HepG2 (cell line): ENCODE data around the gene SMTN. TPM values are rescaled to one million over a fixed set of nuclear protein-coding genes. Genes with fewer than 3 reads are reported as not detected.

ENCODE experiments used
- ATAC-seq: fragments of 200-7000 bp; cut with Tn5 transposase; 3 replicates; pipeline ENCODE4 v1.9.1; 2020; ENCODE audit warnings: mild to moderate bottlenecking, moderate library complexity
- BruUV-seq: library from RNA; stranded (reverse); fragments of 400-500 nt; replicated peaks from 2 replicates; lab custom pipeline; 2021; lab: Mats Ljungman, UMichigan
- CTCF ChIA-PET: fragments of 300-600 bp; formaldehyde crosslinking; extraction: SDS; loops from one replicate; lab custom pipeline; 2021; ENCODE audit warnings: low total read pairs, inconsistent platforms, low intra/inter-chr PET ratio; lab: Yijun Ruan, JAX
- POLR2A ChIA-PET: fragments of 350-600 bp; sonication (Branson Sonifier 250); formaldehyde crosslinking; loops from one replicate; lab custom pipeline; 2020; ENCODE audit warnings: antibody characterized with exemption, inconsistent platforms; lab: Yijun Ruan, JAX
- DNase-seq: peaks from one replicate; pipeline ENCODE4 v3.0.0-alpha.2; 2015; ENCODE audit warnings: low spot score
- FAIRE-seq: peaks from 3 replicates; lab custom pipeline; 2011; peaks lifted over from hg19 to GRCh38; lab: Jason Lieb, UNC
- H2AFZ ChIP-seq: one replicate; pipeline ENCODE4 v1.6.1; 2011; ENCODE audit warnings: low read length, inconsistent platforms
- H3K27ac ChIP-seq: fragments of 300-600 bp; 3 replicates; pipeline ENCODE4 v1.8.0; 2011; ENCODE audit warnings: mixed run types, mild to moderate bottlenecking, mixed read lengths, low read length, inconsistent platforms; ENCODE audit not compliant: insufficient read depth; ENCODE audit errors: extremely low read length
- H3K27me3 ChIP-seq, 2 experiments: fragments of 200-600 bp in 1 of 2; 2 replicates in 1 of 2; 3 replicates in 1 of 2; pipeline versions ENCODE4 v1.6.0 to v1.8.0; 2011; ENCODE audit warnings: low read length in 2 of 2, mild to moderate bottlenecking in 2 of 2, moderate library complexity in 2 of 2, inconsistent platforms in 1 of 2; ENCODE audit not compliant: insufficient read depth in 2 of 2, control insufficient read depth in 1 of 2
- H3K36me3 ChIP-seq, 2 experiments: fragments of 200-600 bp in 1 of 2; replicated peaks in 1 of 2; 2 replicates in 1 of 2; 3 replicates in 1 of 2; pipeline versions ENCODE4 v1.5.1 to v1.8.0; 2011; ENCODE audit warnings: low read length in 2 of 2, inconsistent platforms in 1 of 2; ENCODE audit not compliant: insufficient read depth in 2 of 2, control insufficient read depth in 1 of 2
- H3K4me1 ChIP-seq: 2 replicates; pipeline ENCODE4 v1.5.1; 2012; ENCODE audit warnings: low read length, inconsistent platforms; ENCODE audit not compliant: insufficient read depth
- H3K4me2 ChIP-seq: 2 replicates; pipeline ENCODE4 v1.6.0; 2011; ENCODE audit warnings: low read depth, low read length, inconsistent platforms
- H3K4me3 ChIP-seq, 3 experiments: fragments of 200-600 bp in 1 of 3; sonication (generic), shearing (Covaris generic) in 1 of 3; replicated peaks in 1 of 3; 2 replicates each; pipeline ENCODE4 v1.5.1; 2011 to 2016; ENCODE audit warnings: low read length in 3 of 3, inconsistent platforms in 2 of 3, low read depth in 2 of 3, mild to moderate bottlenecking in 2 of 3, control low read depth in 1 of 3, mixed read lengths in 1 of 3; ENCODE audit not compliant: insufficient read depth in 1 of 3
- H3K79me2 ChIP-seq: one replicate; pipeline ENCODE4 v1.6.1; 2011; ENCODE audit warnings: low read length, inconsistent platforms; ENCODE audit not compliant: insufficient read depth
- H3K9ac ChIP-seq: 2 replicates; pipeline ENCODE4 v1.6.0; 2011; ENCODE audit warnings: mild to moderate bottlenecking, low read depth, low read length, inconsistent platforms; ENCODE audit not compliant: insufficient read depth
- H3K9me3 ChIP-seq: 2 replicates; pipeline ENCODE4 v1.5.1; 2012; ENCODE audit warnings: mild to moderate bottlenecking, low read length
- H4K20me1 ChIP-seq: 2 replicates; pipeline ENCODE4 v1.6.0; 2011; ENCODE audit warnings: inconsistent platforms, mild to moderate bottlenecking, low read length, moderate library complexity; ENCODE audit not compliant: insufficient read depth
- CCDC6 ChIP-seq: sonication (generic); formaldehyde crosslinking; IDR thresholded peaks from 2 replicates; pipeline ENCODE4 v1.8.1; 2022; ENCODE audit warnings: mild to moderate bottlenecking, missing genetic modification reagents, moderate library complexity
- GTF3A ChIP-seq: sonication (generic); formaldehyde crosslinking; conservative IDR thresholded peaks from 2 replicates; pipeline ENCODE4 v1.4.0; 2020; ENCODE audit warnings: mild to moderate bottlenecking, missing genetic modification reagents
- IKZF4 ChIP-seq: sonication (generic); formaldehyde crosslinking; IDR thresholded peaks from 2 replicates; pipeline ENCODE4 v1.5.1; 2020; ENCODE audit warnings: borderline replicate concordance, mild to moderate bottlenecking, low read depth, missing genetic modification reagents; ENCODE audit errors: not compliant biosample characterization
- IRF2 ChIP-seq: IDR thresholded peaks from 2 replicates; pipeline ENCODE4 v1.6.1; 2018; ENCODE audit warnings: missing genetic modification reagents, missing compliant biosample characterization
- NR1H2 ChIP-seq: sonication (generic); formaldehyde crosslinking; IDR thresholded peaks from 2 replicates; pipeline ENCODE4 v1.8.1; 2022; ENCODE audit warnings: low read depth, missing genetic modification reagents, borderline replicate concordance
- RAD51 ChIP-seq: fragments of 450-650 bp; IDR thresholded peaks from 2 replicates; pipeline ENCODE4 v1.6.1; 2016; ENCODE audit warnings: borderline replicate concordance
- TAF1 ChIP-seq: sonication (generic); formaldehyde crosslinking; IDR thresholded peaks from 2 replicates; pipeline ENCODE4 v1.4.0; 2020; ENCODE audit warnings: missing genetic modification reagents
- THAP9 ChIP-seq: sonication (generic); formaldehyde crosslinking; IDR thresholded peaks from 2 replicates; pipeline ENCODE4; 2020; ENCODE audit warnings: missing genetic modification reagents, mild to moderate bottlenecking, borderline replicate concordance
- TOE1 ChIP-seq: sonication (generic); formaldehyde crosslinking; IDR thresholded peaks from 2 replicates; pipeline ENCODE4 v1.4.0; 2020; ENCODE audit warnings: mild to moderate bottlenecking, missing genetic modification reagents
- WIZ ChIP-seq: sonication (generic); formaldehyde crosslinking; IDR thresholded peaks from 2 replicates; pipeline ENCODE4 v1.5.1; 2020; ENCODE audit warnings: mild to moderate bottlenecking, missing genetic modification reagents
- ZMYM3 ChIP-seq: sonication (generic); formaldehyde crosslinking; IDR thresholded peaks from 2 replicates; pipeline ENCODE4 v1.5.1; 2020; ENCODE audit warnings: mild to moderate bottlenecking, missing genetic modification reagents
- ZNF614 ChIP-seq: IDR thresholded peaks from 2 replicates; pipeline ENCODE4 v1.6.1; 2018; ENCODE audit warnings: missing biosample characterization, missing genetic modification reagents, inconsistent platforms, borderline replicate concordance
- WGBS: methylation state at CpG from one replicate; pipeline ENCODE4 v1.1.6; 2017; ENCODE audit warnings: low lambda C conversion rate; 5-methylcytosine and 5-hydroxymethylcytosine counted together
- in situ Hi-C: cut with HindIII; loops from 2 replicates; pipeline ENCODE4 v1.10.0; 2017; ENCODE audit warnings: low pct_unique_long_range_greater_than_20kb; ENCODE audit not compliant: extremely low pct_ligation_motif_present
- intact Hi-C: fragments of 100-400 bp; cut with micrococcal nuclease; formaldehyde crosslinking; loops from one replicate; pipeline ENCODE4 v1.10.0; 2022; ENCODE audit not compliant: unreplicated experiment
- polyA plus RNA-seq, 8 experiments: library from polyadenylated mRNA; depleted of rRNA in 3 of 8; stranded (reverse) in 7 of 8; unstranded in 1 of 8; fragments of >200 nt; fragmentation: Illumina TruSeq in 4 of 8; extraction: Trizol in 4 of 8; gene quantifications; 2 replicates each; pipeline versions ENCODE4 v1.2.1 to v1.2.3, GENCODE V29; 2011 to 2016; ENCODE audit warnings: low read depth in 4 of 8, missing spikeins in 1 of 8, mixed read lengths in 1 of 8; ENCODE audit not compliant: insufficient read depth in 1 of 8
- total RNA-seq, 5 experiments: library from RNA; depleted of rRNA; stranded (reverse); fragments of >200 nt; fragmentation: Illumina TruSeq; extraction: Trizol; gene quantifications; 2 replicates each; pipeline ENCODE4 v1.2.3, GENCODE V29; 2016; ENCODE audit warnings: low read depth in 1 of 5
- TF ChIP-seq, protein P1 (sequence below): sonication (generic); formaldehyde crosslinking; IDR thresholded peaks from 2 replicates; pipeline ENCODE4 v1.4.0; 2020; ENCODE audit warnings: missing genetic modification reagents

Gene SMTN
- total and polyA plus RNA-seq, 2 of the 13 experiments (the other 11 are each of a cell fraction or from before 2014, with no cell fraction given), result 14.7 to 26.1 TPM

DNA sequence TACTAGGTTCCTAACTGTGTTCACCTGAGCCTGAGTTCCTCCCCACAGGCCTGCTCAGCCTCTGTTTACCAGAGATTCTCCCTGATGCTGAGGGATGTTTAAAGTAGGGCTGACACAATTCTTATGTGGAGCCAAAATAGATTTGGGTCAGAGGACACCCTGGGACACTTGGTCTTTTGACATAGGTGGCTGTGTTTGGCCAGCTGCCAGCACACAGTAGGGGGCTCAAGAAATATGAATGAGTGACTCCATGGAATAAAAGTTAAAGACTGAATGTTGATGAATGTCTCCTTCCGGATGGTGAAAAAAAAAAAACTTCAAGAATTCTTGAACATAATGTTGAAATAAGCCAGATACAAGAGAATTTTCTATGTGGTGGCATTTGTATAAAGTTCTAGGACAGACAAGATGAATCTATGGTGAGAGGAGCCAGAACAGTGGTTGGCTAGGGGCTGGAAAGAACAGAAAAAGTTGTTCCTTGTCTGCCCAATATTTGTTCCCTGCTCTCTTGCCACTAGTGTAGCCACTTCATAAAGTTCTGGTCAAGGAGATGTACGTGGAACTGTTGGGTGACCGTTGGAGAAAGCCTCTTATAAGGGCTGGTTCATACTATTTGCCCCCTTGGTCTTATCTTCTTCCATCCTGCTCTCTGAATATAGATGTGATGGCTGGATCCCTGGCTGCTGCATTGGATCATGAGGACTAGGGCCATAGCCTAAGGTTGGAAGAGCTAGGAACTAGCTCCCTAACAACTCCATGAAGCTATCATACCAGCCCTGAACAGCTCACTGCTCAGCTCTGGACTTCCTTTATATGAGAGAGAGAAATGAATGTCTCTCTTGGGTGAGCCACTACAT, 40.3 kb upstream of the SMTN start:
- CTCF ChIA-PET, result no interaction called here
- FAIRE-seq (no peak), DNase-seq (no peak), ATAC-seq (no peak)
- H3K27ac ChIP-seq, result no peak overlapping the region
- no peaks in the 10 kb centered on the region for H4K20me1 ChIP-seq
- no peak overlapping the region for H3K4me2 ChIP-seq
- no TSS peak for BruUV-seq
- H2AFZ ChIP-seq, result no peak overlapping the region
- no peak overlapping the region for H3K9ac ChIP-seq
- no peak overlapping the region for H3K4me3 ChIP-seq
- no peaks in the 10 kb centered on the region for H3K79me2 ChIP-seq
- POLR2A ChIA-PET, result no interaction called here
- intact Hi-C loops, result no loop called here
- TF ChIP-seq CCDC6 (CRISPR knock-in tag) (no peak), ZMYM3 (CRISPR knock-in tag) (peak; percentile 92), TOE1 (CRISPR knock-in tag) (no peak), ZNF614 (CRISPR knock-in tag) (no peak), GTF3A (CRISPR knock-in tag) (no peak), WIZ (CRISPR knock-in tag) (no peak)
- in situ Hi-C loops, result no loop called here
- no peaks in the 10 kb centered on the region for H3K36me3 ChIP-seq
- H3K9me3 ChIP-seq, result no peaks in the 10 kb centered on the region
- peaks cover 45% of the 10 kb centered on the region for H3K4me1 ChIP-seq
- WGBS, result 59% methylated on average over 3 of the region's 3 CpGs
- H3K27me3 ChIP-seq, result no peaks in the 10 kb centered on the region

DNA sequence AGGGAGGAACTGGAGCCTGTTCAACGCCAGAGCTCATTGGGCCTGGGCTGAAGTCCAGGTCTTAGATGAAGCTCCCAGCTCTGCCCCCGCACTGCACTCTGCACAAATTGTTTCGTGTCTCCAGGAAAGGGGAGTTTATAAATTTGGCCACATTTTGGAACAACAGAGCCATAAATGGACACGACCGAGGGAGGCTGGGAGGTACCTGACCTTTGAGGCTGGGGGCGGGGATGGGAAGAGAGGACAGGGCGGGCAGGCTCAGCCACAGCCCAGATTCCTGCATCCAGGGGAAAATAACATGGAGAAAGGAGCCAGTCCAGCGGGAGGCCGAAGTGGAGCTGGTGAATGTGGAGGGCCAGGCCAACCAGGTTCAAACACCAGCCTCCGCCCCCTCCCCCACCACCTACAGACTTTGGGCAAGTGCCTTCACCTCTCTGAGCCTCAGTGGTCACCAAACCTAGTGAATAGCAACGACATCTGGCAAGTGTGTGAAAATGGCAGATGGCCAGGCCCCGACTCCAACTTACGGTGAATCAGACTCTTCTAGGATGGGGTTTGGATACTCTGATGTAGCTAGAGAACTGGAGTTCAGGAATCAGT, 36.8 kb upstream of the SMTN start:
- DNase-seq (peak; percentile 77), FAIRE-seq (peak; percentile 83), ATAC-seq (peak; percentile 81)
- Histone ChIP-seq H4K20me1 (no peaks in the 10 kb centered on the region), H2AFZ (peak overlapping the region; percentile 89), H3K27ac (peak overlapping the region; percentile 75), H3K36me3 (no peaks in the 10 kb centered on the region), H3K9me3 (no peaks in the 10 kb centered on the region), H3K9ac (peak overlapping the region; percentile 59), H3K27me3 (no peaks in the 10 kb centered on the region), H3K79me2 (no peaks in the 10 kb centered on the region), H3K4me3 (peak overlapping the region; percentile 6 to 46 (median 38); a peak in 4 of 6 replicates), H3K4me1 (peaks cover 49% of the 10 kb centered on the region), H3K4me2 (peak overlapping the region; percentile 81)
- ChIA-PET CTCF (no interaction called here), POLR2A (interaction anchor here (1.1 to 3.7 kb wide), 5 partner anchors 11 to 76 kb away, joined by 3 to 18 read pairs (median 7); partner anchors contain the start of genes MORC2 and TUG1)
- 10% methylated on average over 12 of the region's 13 CpGs for WGBS
- in situ Hi-C loops, result no loop called here
- BruUV-seq, result no TSS peak
- intact Hi-C loops, result no loop called here
- TF ChIP-seq TAF1 (CRISPR knock-in tag) (peak; percentile 22; the same call in 1 of the 2 replicates), IKZF4 (CRISPR knock-in tag) (no peak), RAD51 (no peak), NR1H2 (CRISPR knock-in tag) (no peak), IRF2 (CRISPR knock-in tag) (0 out of 2 replicates have a peak, but pooled peaks have one; percentile 27), THAP9 (no peak)
- TF ChIP-seq, protein P1, sequence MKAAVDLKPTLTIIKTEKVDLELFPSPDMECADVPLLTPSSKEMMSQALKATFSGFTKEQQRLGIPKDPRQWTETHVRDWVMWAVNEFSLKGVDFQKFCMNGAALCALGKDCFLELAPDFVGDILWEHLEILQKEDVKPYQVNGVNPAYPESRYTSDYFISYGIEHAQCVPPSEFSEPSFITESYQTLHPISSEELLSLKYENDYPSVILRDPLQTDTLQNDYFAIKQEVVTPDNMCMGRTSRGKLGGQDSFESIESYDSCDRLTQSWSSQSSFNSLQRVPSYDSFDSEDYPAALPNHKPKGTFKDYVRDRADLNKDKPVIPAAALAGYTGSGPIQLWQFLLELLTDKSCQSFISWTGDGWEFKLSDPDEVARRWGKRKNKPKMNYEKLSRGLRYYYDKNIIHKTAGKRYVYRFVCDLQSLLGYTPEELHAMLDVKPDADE (CRISPR knock-in tag), result no peak
